K562 (cell line): Measurements from ENCODE around the gene TTL. TPM values are rescaled to one million over a fixed set of nuclear protein-coding genes. Genes with fewer than 3 reads are reported as not detected.
A peak's percentile ranks its signal among the peaks of the same experiment; 100 is the strongest.

Source experiments
- ATF4 ChIP-seq: fragments of 450-650 bp; formaldehyde crosslinking; IDR thresholded peaks from 2 replicates; pipeline ENCODE4 v1.4.0; 2022; ENCODE audit warnings: mild to moderate bottlenecking, moderate library complexity
- CEBPZ ChIP-seq: fragments of 150-350 bp; IDR thresholded peaks from 2 replicates; pipeline ENCODE4 v1.6.1; 2014; ENCODE audit warnings: low read depth, mild to moderate bottlenecking, low read length, borderline replicate concordance
- ESRRA ChIP-seq: fragments of 450-650 bp; IDR thresholded peaks from 2 replicates; pipeline ENCODE4 v1.6.1; 2014; ENCODE audit warnings: low read depth, mild to moderate bottlenecking, moderate library complexity, borderline replicate concordance
- GTF3C2 ChIP-seq: IDR thresholded peaks from 3 replicates; pipeline ENCODE4 v1.6.1; 2011; ENCODE audit warnings: borderline replicate concordance, mild to moderate bottlenecking, moderate library complexity; ENCODE audit not compliant: insufficient read length; ENCODE audit errors: extremely low read depth
- HDAC6 ChIP-seq: IDR thresholded peaks from 2 replicates; pipeline ENCODE4 v1.6.1; 2012; ENCODE audit warnings: low read depth, mild to moderate bottlenecking, control low read depth, inconsistent platforms, low read length, moderate library complexity
- NCOA4 ChIP-seq: fragments of 450-650 bp; IDR thresholded peaks from 2 replicates; pipeline ENCODE4 v1.6.1; 2018; ENCODE audit warnings: mild to moderate bottlenecking; ENCODE audit not compliant: partially characterized antibody
- NKRF ChIP-seq: fragments of 450-650 bp; IDR thresholded peaks from 2 replicates; pipeline ENCODE4 v1.6.1; 2016; ENCODE audit warnings: borderline replicate concordance
- POLR2A ChIP-seq: fragments of 450-650 bp; conservative IDR thresholded peaks from 2 replicates; pipeline ENCODE4 v1.6.1; 2016
- POLR2B ChIP-seq: fragments of 450-650 bp; IDR thresholded peaks from 2 replicates; pipeline ENCODE4 v1.6.1; 2018; ENCODE audit warnings: low read depth; ENCODE audit not compliant: partially characterized antibody
- SIX5 ChIP-seq, 2 experiments: IDR thresholded peaks; 2 replicates each; pipeline ENCODE4 v1.6.1; 2011; ENCODE audit warnings: low read length in 2 of 2, borderline replicate concordance in 1 of 2, low read depth in 1 of 2, mild to moderate bottlenecking in 1 of 2, moderate library complexity in 1 of 2; ENCODE audit not compliant: insufficient read depth in 1 of 2
- ZNF23 ChIP-seq: fragments of 250-450 bp; sonication (Bioruptor Pico); IDR thresholded peaks from 2 replicates; pipeline ENCODE4 v1.4.0; 2020; ENCODE audit warnings: mild to moderate bottlenecking
- polyA plus RNA-seq, 8 experiments: library from polyadenylated mRNA; depleted of rRNA in 4 of 8; stranded (reverse) in 5 of 8; unstranded in 3 of 8; fragments of >200 nt; fragmentation: Nextera tagmentation in 2 of 8; fragmentation: Illumina TruSeq in 1 of 8; extraction: Ambion mirVana in 2 of 8; extraction: Trizol in 1 of 8; gene quantifications; 2 replicates each; pipeline versions ENCODE4 v1.2.1 to v1.2.3, GENCODE V29; 2011 to 2014; ENCODE audit warnings: inconsistent platforms in 1 of 8, missing spikeins in 1 of 8
- total RNA-seq, 7 experiments: library from RNA; depleted of rRNA in 6 of 7; stranded (reverse); fragments of >200 nt in 6 of 7; fragmentation: Illumina TruSeq in 2 of 7; extraction: Trizol in 2 of 7; gene quantifications; 2 replicates each; pipeline versions ENCODE4 v1.2.1 to v1.2.3, GENCODE V29; 2011 to 2021; ENCODE audit warnings: low replicate concordance in 1 of 7

The TTL gene
- total and polyA plus RNA-seq, 9 of the 15 experiments (the other 6 are each of a cell fraction or from before 2014, with no cell fraction given): 9.4 to 54.4 (median 34.9) TPM

GRCh38 chr2:112584134-112584890 lies 102.4 kb downstream of the TTL start, which contains the start of gene CHCHD5 (continued):
- TF ChIP-seq CEBPZ (no peak), SIX5 (IDR thresholded peaks at IDR 0.05; ENCODE audit: borderline replicate concordance in 1 of 2, insufficient read depth in 1 of 2, low read depth in 1 of 2, low read length in 2 of 2) (peak; percentile 50 to 78; a peak in 3 of 4 replicates), HDAC6 (no peak), POLR2B (peak; percentile 71), GTF3C2 (no peak), NKRF (peak; percentile 20; the same call in 1 of the 2 replicates), ESRRA (peak; percentile 63), POLR2A (peak; percentile 95), ATF4 (CRISPR knock-in tag) (no peak), ZNF23 (CRISPR knock-in tag) (no peak), NCOA4 (no peak)
